Muscle of leg (tissue), 16 donors: ENCODE results near the gene DPY19L3. TPM values are rescaled to one million over a fixed set of nuclear protein-coding genes. Genes with fewer than 3 reads are reported as not detected.
A peak's percentile ranks its signal among the peaks of the same experiment; 100 is the strongest.

Experiments
- DNase-seq: peaks from one replicate; pipeline ENCODE4 v3.0.0; 2013
- H3K27ac ChIP-seq: one replicate; pipeline ENCODE4 v1.5.1; 2013; ENCODE audit warnings: mild to moderate bottlenecking, low read length, control low read depth
- H3K27me3 ChIP-seq: one replicate; pipeline ENCODE4 v1.6.1; 2013; ENCODE audit warnings: low read length; ENCODE audit not compliant: control insufficient read depth, insufficient read depth
- H3K36me3 ChIP-seq: one replicate; pipeline ENCODE4 v1.6.1; 2013; ENCODE audit warnings: low read length; ENCODE audit not compliant: control insufficient read depth, insufficient read depth
- H3K4me1 ChIP-seq: one replicate; pipeline ENCODE4 v1.6.1; 2013; ENCODE audit warnings: low read length; ENCODE audit not compliant: control insufficient read depth, insufficient read depth
- H3K4me3 ChIP-seq: one replicate; pipeline ENCODE4 v1.5.1; 2013; ENCODE audit warnings: low read length, control low read depth
- H3K9me3 ChIP-seq: replicated peaks from 2 replicates; pipeline ENCODE4 v1.6.1; 2013; ENCODE audit warnings: low read depth, low read length; ENCODE audit not compliant: control insufficient read depth
- WGBS: methylation state at CpG from one replicate; pipeline ENCODE4 v1.1.5; 2013; ENCODE audit warnings: missing lambda C conversion rate; ENCODE audit not compliant: insufficient coverage; 5-methylcytosine and 5-hydroxymethylcytosine counted together
- long read RNA-seq, 11 donors: transcript quantifications; one replicate each; lab custom pipeline, GENCODE V29; 2026
- polyA plus RNA-seq, 8 donors: library from polyadenylated mRNA; unstranded; fragments of 120-200 nt; gene quantifications; one replicate each; pipeline versions ENCODE4 v1.2.1 to v1.2.3, GENCODE V29; 2013; ENCODE audit warnings: inconsistent platforms in 1 of 8, low replicate concordance in 1 of 8; ENCODE audit not compliant: insufficient read length in 8 of 8, insufficient read depth in 1 of 8
- total RNA-seq: library from RNA; stranded (reverse); fragments of 120-200 nt; gene quantifications from one replicate; pipeline ENCODE4 v1.2.4, GENCODE V29; 2013

DPY19L3 gene
- total RNA-seq (25.2 TPM), polyA plus RNA-seq (10 to 100 TPM; 18.0 to 36.5 (median 24.9) TPM)
- long read RNA-seq, donor 1, partial matches to known transcripts = 0 of 1 reads
- long read RNA-seq, donor 1, other reads (novel, unspliced or antisense) = 0 of 1 reads
- long read RNA-seq, donor 2 = 0 reads
- long read RNA-seq, donor 3, partial matches to known transcripts = 0 of 1 reads
- long read RNA-seq, donor 3, other reads (novel, unspliced or antisense) = 0 of 1 reads
- long read RNA-seq, donor 4, full-length matches to known transcripts = 1 of 1 reads
- long read RNA-seq, donor 4, partial matches to known transcripts = 0 of 1 reads
- long read RNA-seq, donor 4, other reads (novel, unspliced or antisense) = 0 of 1 reads
- long read RNA-seq, donor 5, full-length matches to known transcripts = 7 of 7 reads
- long read RNA-seq, donor 5, partial matches to known transcripts = 0 of 7 reads
- long read RNA-seq, donor 5, other reads (novel, unspliced or antisense) = 0 of 7 reads
- long read RNA-seq, donor 6, full-length matches to known transcripts = 1 of 1 reads
- long read RNA-seq, donor 6, partial matches to known transcripts = 0 of 1 reads
- long read RNA-seq, donor 6, other reads (novel, unspliced or antisense) = 0 of 1 reads
- long read RNA-seq, donor 7, full-length matches to known transcripts = 2 of 2 reads
- long read RNA-seq, donor 7, partial matches to known transcripts = 0 of 2 reads
- long read RNA-seq, donor 7, other reads (novel, unspliced or antisense) = 0 of 2 reads
- long read RNA-seq, donor 8, full-length matches to known transcripts = 2 of 2 reads
- long read RNA-seq, donor 8, partial matches to known transcripts = 0 of 2 reads
- long read RNA-seq, donor 8, other reads (novel, unspliced or antisense) = 0 of 2 reads
- long read RNA-seq, donor 9, full-length matches to known transcripts = 3 of 3 reads
- long read RNA-seq, donor 9, partial matches to known transcripts = 0 of 3 reads
- long read RNA-seq, donor 9, other reads (novel, unspliced or antisense) = 0 of 3 reads
- long read RNA-seq, donor 10, full-length matches to known transcripts = 4 of 4 reads
- long read RNA-seq, donor 10, partial matches to known transcripts = 0 of 4 reads
- long read RNA-seq, donor 10, other reads (novel, unspliced or antisense) = 0 of 4 reads
- long read RNA-seq, donor 11, full-length matches to known transcripts = 2 of 2 reads
- long read RNA-seq, donor 11, partial matches to known transcripts = 0 of 2 reads
- long read RNA-seq, donor 11, other reads (novel, unspliced or antisense) = 0 of 2 reads

- Histone ChIP-seq H3K4me3 (peak within 1 kb of the TSS; percentile 86), H3K27ac (peak within 1 kb of the TSS; percentile 97), H3K27me3 (no peaks in the 10 kb centered on the region), H3K4me1 (peaks cover 25% of the 10 kb centered on the region), H3K36me3 (peaks cover 10% of the 10 kb centered on the region), H3K9me3 (no peaks in the 10 kb centered on the region)
- peak; percentile 98 for DNase-seq
- under 1% methylated on average over 104 of the region's 104 CpGs for WGBS
These were observed at the start of gene DPY19L3 for GRCh38 chr19:32405431-32406160. Gene DPY19L3 (plus strand): TSS chr19:32405770. CDS start chr19:32408254, 2,484 bp downstream.

- Histone ChIP-seq H3K36me3 (peaks cover 60% of the 10 kb centered on the region), H3K9me3 (no peaks in the 10 kb centered on the region), H3K27ac (no peak overlapping the region), H3K4me3 (no peak overlapping the region), H3K27me3 (no peaks in the 10 kb centered on the region), H3K4me1 (no peaks in the 10 kb centered on the region)
- no peak for DNase-seq
- WGBS = no CpG with 5 or more reads among the region's 2 CpGs
These were observed 47.9 kb upstream of the DPY19L3 start for GRCh38 chr19:32357720-32358119.

- DNase-seq = no peak
- no peaks in the 10 kb centered on the region for H3K4me1 ChIP-seq
- no peak overlapping the region for H3K4me3 ChIP-seq
- H3K36me3 ChIP-seq = peaks cover 60% of the 10 kb centered on the region
- no CpG with 5 or more reads among the region's 5 CpGs for WGBS
- H3K27ac ChIP-seq = no peak overlapping the region
- no peaks in the 10 kb centered on the region for H3K9me3 ChIP-seq
- H3K27me3 ChIP-seq = no peaks in the 10 kb centered on the region
These were observed 47.2 kb upstream of the DPY19L3 start for GRCh38 chr19:32358321-32358720.

GRCh38 chr19:32359581-32359980 lies 46.0 kb upstream of the DPY19L3 start:
- WGBS = 80% methylated on average over 1 of the region's 9 CpGs
- H3K27ac ChIP-seq = no peak overlapping the region
- DNase-seq = no peak
- peaks cover 53% of the 10 kb centered on the region for H3K36me3 ChIP-seq
- H3K4me1 ChIP-seq = no peaks in the 10 kb centered on the region
- H3K4me3 ChIP-seq = no peak overlapping the region
- no peaks in the 10 kb centered on the region for H3K9me3 ChIP-seq
- no peaks in the 10 kb centered on the region for H3K27me3 ChIP-seq

GRCh38 chr19:32361574-32362317 lies 43.8 kb upstream of the DPY19L3 start:
- H3K36me3 ChIP-seq = peaks cover 41% of the 10 kb centered on the region
- H3K4me1 ChIP-seq = no peaks in the 10 kb centered on the region
- H3K4me3 ChIP-seq = no peak overlapping the region
- no peaks in the 10 kb centered on the region for H3K27me3 ChIP-seq
- H3K27ac ChIP-seq = no peak overlapping the region
- WGBS = 95% methylated on average over 7 of the region's 9 CpGs
- no peaks in the 10 kb centered on the region for H3K9me3 ChIP-seq
- DNase-seq = no peak

- no peak for DNase-seq
- Histone ChIP-seq H3K36me3 (peaks cover 35% of the 10 kb centered on the region), H3K4me1 (no peaks in the 10 kb centered on the region), H3K27ac (no peak overlapping the region), H3K4me3 (no peak overlapping the region), H3K27me3 (no peaks in the 10 kb centered on the region), H3K9me3 (no peaks in the 10 kb centered on the region)
- no CpG with 5 or more reads among the region's 5 CpGs for WGBS
These were observed 43.3 kb upstream of the DPY19L3 start for GRCh38 chr19:32362318-32362691.

- peaks cover 34% of the 10 kb centered on the region for H3K36me3 ChIP-seq
- DNase-seq = no peak
- no peak overlapping the region for H3K4me3 ChIP-seq
- no CpG with 5 or more reads among the region's 3 CpGs for WGBS
- no peaks in the 10 kb centered on the region for H3K9me3 ChIP-seq
- no peaks in the 10 kb centered on the region for H3K4me1 ChIP-seq
- no peaks in the 10 kb centered on the region for H3K27me3 ChIP-seq
- no peak overlapping the region for H3K27ac ChIP-seq
These were observed 42.4 kb upstream of the DPY19L3 start for GRCh38 chr19:32363175-32363574.

GRCh38 chr19:32363632-32364031 lies 41.9 kb upstream of the DPY19L3 start:
- Histone ChIP-seq H3K27ac (no peak overlapping the region), H3K27me3 (no peaks in the 10 kb centered on the region), H3K4me3 (no peak overlapping the region), H3K36me3 (peaks cover 31% of the 10 kb centered on the region), H3K4me1 (no peaks in the 10 kb centered on the region), H3K9me3 (no peaks in the 10 kb centered on the region)
- no peak for DNase-seq
- no CpG with 5 or more reads among the region's 3 CpGs for WGBS

GRCh38 chr19:32364040-32364439 lies 41.5 kb upstream of the DPY19L3 start:
- Histone ChIP-seq H3K9me3 (no peaks in the 10 kb centered on the region), H3K4me1 (no peaks in the 10 kb centered on the region), H3K27me3 (no peaks in the 10 kb centered on the region), H3K27ac (no peak overlapping the region), H3K4me3 (no peak overlapping the region), H3K36me3 (peaks cover 29% of the 10 kb centered on the region)
- WGBS = no CpG with 5 or more reads among the region's 1 CpG
- DNase-seq = no peak
